DMS153 treated with DMSO at 0.1 percent for 48 hours (cell line): ENCODE results near the gene SLC25A12.

Experiments used
- DNase-seq: peaks from one replicate; lab custom pipeline; 2025; ENCODE audit not compliant: unreplicated experiment; lab: John Stamatoyannopoulos, UW

Gene SLC25A12

DNA sequence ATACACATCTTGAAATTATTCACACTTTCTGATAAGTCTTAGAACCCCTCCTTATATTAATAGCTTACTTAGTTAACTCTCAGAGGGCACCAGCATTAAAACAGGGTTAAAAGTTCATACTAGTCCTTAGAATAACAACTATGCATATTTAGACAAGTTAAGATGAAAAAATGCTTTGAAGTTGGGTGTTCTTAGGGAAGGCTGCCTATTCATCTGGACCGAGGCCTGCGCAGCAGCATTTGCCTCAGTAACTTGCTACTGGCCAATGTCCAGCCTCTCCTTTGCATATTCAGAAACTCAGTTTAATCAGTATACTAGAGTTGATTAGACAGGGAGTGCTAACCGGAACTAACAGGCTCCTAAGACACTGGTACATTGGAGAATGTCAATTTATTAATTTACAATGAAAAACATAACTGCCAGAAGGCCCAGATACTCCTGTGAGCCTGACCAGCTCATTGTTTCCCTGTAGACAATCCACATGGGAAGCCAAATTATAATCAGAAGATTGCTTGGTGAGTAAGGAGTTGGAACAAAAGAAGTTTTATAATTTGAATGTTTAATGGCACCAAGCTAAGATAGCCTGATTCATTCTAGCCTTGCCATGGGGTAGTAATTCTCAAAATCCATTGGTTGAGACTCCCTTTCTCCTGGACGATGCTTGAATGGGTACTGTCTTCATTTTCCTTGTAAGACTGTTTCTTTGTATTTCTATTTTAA lies 157.9 kb downstream of the SLC25A12 start:
- no peak for DNase-seq
